Suprapubic skin (tissue), 4 donors: ENCODE results near the gene OVOL1.

Experiments
- CTCF ChIP-seq, 2 donors: fragments of 200-600 bp in 1 of 2; fragments of 450-650 bp in 1 of 2; sonication (generic) in 1 of 2; IDR thresholded peaks; one replicate each; pipeline ENCODE4 v1.5.1; 2016 to 2019; ENCODE audit warnings: antibody characterized with exemption in 2 of 2, mild to moderate bottlenecking in 1 of 2, moderate library complexity in 1 of 2
- EP300 ChIP-seq: sonication (generic); formaldehyde crosslinking; IDR thresholded peaks from one replicate; pipeline ENCODE4 v1.6.1; 2017; ENCODE audit warnings: antibody characterized with exemption
- POLR2A ChIP-seq, 2 donors: fragments of 450-650 bp; IDR thresholded peaks; one replicate each; pipeline ENCODE4 v1.6.1; 2017; ENCODE audit warnings: antibody characterized with exemption in 2 of 2, mild to moderate bottlenecking in 2 of 2, moderate library complexity in 2 of 2
- POLR2AphosphoS5 ChIP-seq, 3 donors: sonication (generic); formaldehyde crosslinking; IDR thresholded peaks; one replicate each; pipeline ENCODE4 v1.6.1; 2017; ENCODE audit warnings: antibody characterized with exemption in 3 of 3

GRCh38 chr11:65806979-65807378 lies 20.1 kb downstream of the OVOL1 start:
- TF ChIP-seq CTCF (IDR thresholded peaks at IDR 0.05) (no peak), POLR2AphosphoS5 (IDR thresholded peaks at IDR 0.05) (no peak), EP300 (no peak), POLR2A (IDR thresholded peaks at IDR 0.05) (no peak)
